Stimulated activated CD8-positive, alpha-beta memory T cell treated with anti-CD3 and anti-CD28 coated beads, Interleukin-4, amount 100 ng/mL, for 4 hours (primary cell): Measurements from ENCODE around the gene GGT1.
"Not testable (repeated sequence)": the region's sequence is repeated elsewhere in the genome, so short reads cannot be mapped to it uniquely, and the experiment has no call there.

Source experiments
- DNase-seq, 2 donors: peaks; one replicate each; pipeline ENCODE4 v3.0.0-alpha.2; 2020; ENCODE audit warnings: low read depth in 2 of 2, low spot score in 1 of 2

GGT1 gene

GRCh38 chr22:24602847-24603769 is at the start of gene GGT1:
GGT1 (plus strand) TSS chr22:24603193; CDS start chr22:24611082, 7,889 bp downstream.
- DNase-seq = not testable (repeated sequence)

GRCh38 chr22:24553597-24554312 is 49.2 kb upstream of the GGT1 start:
- no peak for DNase-seq

DNA sequence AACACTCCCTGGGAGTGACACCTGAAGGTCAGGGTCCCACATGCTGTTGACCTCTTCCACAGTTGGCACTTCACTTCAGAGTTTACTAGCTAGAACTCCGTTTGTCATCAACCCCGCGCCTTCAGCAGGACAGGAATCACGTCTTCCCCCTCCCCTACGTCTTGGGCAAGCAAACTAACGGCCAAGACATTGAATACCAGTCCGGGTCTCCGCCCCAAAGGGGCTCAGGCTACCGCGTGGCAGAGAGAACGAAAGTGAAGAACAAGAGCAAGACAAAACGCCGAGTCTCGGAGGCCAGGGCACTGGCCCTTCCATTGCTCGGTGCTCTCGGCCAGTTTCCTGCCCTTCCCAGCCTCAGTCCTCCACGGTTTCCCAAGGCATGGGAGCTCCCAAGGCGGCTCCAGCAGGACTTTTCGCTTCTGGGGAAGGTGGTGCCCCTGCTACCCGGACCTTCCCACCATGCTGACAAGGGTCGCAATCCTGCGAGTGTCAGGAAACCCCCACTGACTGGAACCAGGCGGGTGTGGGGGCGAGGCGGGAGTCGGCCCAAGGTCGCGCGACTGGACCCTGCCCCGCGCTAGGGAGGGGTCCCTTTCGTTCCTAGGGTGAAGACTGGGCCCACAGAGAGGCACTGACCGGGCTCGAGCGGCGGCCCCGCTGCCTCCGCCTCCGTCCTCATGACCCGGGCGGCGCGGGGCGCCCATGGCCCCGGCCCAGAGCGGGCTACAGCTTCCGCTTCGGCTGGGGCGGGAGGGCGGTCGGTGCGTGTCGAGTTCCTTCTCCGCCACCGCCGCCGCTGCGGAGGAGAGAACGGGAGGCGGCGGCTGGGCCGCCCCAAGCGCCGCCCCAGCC is 48.5 kb upstream of the GGT1 start, which contains the start of gene GUCD1:
TSS of gene GUCD1 (minus strand) at position 826 of the 852 bp plus-strand sequence. CDS start at position 679, 147 bp downstream.
- DNase-seq = no peak

- peak; percentile 99 for DNase-seq
Measured at GRCh38 chr22:24555165-24556039, 47.6 kb upstream of the GGT1 start, which contains the start of gene SNRPD3. SNRPD3 (plus strand) TSS chr22:24555999; CDS start chr22:24557675, 1,676 bp downstream.

GRCh38 chr22:24559471-24559870 is 43.5 kb upstream of the GGT1 start:
- no peak for DNase-seq

- DNase-seq = no peak
Measured at GRCh38 chr22:24563246-24563645, 39.7 kb upstream of the GGT1 start.

- no peak for DNase-seq
Measured at GRCh38 chr22:24564376-24565058, 38.5 kb upstream of the GGT1 start.

- DNase-seq = no peak
Measured at GRCh38 chr22:24565077-24565476, 37.9 kb upstream of the GGT1 start.

- no peak for DNase-seq
Measured at GRCh38 chr22:24566899-24567511, 36.0 kb upstream of the GGT1 start.

DNA sequence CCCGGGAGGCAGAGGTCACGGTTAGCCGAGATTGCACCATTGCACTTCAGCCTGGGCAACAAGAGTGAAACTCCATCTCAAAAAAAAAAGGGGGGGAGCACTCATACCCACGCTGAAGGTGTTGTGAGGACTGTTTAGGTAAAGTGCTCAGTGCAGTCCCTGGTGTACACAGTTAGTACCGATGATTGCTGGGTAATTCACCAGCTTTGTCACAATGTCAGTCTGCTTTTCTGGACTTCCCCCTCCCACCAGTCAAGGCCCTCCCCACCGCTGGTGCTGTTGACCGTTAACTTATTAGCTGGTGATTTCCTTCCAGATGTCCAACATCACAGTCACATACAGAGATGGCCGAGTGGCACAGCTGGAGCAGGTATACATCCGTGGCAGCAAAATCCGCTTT is 35.3 kb upstream of the GGT1 start:
- no peak for DNase-seq

DNA sequence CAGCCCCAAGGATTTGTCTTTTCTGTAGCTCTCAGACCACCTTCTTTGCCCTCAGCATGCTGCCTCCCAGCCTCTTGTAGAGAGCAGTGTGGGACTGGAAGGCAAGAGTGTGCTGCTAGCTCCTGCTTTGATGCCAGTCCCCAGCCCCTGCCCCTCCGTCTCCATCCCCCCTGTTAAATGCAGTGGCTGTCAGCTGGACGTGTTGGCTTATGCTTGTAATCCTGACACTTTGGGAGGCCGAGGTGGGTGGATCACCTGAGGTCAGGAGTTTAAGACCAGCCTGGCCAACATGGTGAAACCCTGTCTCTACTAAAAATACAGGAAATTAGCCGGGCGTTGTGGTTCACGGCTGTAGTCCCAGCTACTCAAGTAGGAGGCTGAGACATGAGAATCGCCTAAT is 31.7 kb upstream of the GGT1 start:
- no peak for DNase-seq

DNA sequence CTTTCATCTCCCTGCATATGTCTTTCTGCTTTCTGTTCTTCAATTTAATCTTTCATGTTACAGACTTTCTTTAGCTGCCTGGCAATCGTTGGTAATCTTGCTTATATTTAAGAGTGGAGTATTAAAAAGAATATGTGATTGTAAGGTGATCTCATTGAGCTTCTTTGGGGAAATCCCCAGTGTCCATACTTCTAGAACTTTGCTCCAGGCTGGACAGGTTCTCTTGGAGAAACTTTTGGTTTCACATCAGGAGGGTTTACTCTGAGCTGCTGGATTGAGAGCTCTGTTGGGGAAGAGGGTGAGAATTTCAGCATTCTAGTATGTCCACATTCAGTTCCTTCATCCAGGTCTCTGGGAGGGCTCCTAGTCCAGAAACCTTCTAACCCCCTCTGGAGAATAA is 26.2 kb upstream of the GGT1 start:
- no peak for DNase-seq

GRCh38 chr22:24578355-24579257 is 24.4 kb upstream of the GGT1 start:
- DNase-seq = no peak

DNA sequence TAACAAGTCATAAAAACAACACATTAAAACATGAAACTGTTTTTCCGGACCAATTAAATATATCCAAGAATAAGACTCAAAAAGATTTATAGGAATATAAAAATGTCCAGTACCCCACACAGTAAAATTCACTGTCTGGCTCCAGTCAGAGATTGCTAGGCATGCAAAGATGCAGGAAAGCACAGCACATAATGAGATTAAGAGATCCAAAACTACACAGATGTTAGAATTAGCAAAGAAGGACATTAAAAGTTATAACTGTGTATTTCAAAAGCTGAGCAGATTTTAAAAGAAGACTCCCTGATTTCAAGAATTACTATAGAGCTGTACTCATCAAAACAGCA is 23.8 kb upstream of the GGT1 start:
- no peak for DNase-seq

DNA sequence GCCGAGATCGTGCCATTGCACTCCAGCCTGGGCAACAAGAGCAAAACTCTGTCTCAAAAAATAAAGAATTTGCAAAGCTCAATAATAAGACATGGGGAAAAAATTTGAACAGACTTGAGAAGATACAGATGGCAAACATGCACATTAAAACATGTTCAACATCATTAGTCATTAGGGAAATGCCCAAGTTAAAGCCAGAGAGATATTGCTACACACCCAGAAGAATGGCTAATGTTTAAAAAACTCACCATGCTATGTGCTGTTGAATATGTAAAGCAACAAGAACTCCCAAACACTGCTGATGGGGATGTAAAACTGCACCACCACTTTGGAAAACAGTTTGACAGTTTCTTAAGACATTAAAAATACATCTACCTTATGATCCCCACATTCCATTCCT is 22.7 kb upstream of the GGT1 start:
- DNase-seq = no peak

GRCh38 chr22:24582056-24582814 is 20.8 kb upstream of the GGT1 start:
- DNase-seq = no peak
